ENCODE results near the gene TMEM86A. TPM values are rescaled to one million over a fixed set of nuclear protein-coding genes. Genes with fewer than 3 reads are reported as not detected.

TMEM86A gene
- total and polyA plus RNA-seq, 2 of the 13 experiments (the other 11 are each of a cell fraction or from before 2014, with no cell fraction given): 0.03 to 0.07 TPM

DNA sequence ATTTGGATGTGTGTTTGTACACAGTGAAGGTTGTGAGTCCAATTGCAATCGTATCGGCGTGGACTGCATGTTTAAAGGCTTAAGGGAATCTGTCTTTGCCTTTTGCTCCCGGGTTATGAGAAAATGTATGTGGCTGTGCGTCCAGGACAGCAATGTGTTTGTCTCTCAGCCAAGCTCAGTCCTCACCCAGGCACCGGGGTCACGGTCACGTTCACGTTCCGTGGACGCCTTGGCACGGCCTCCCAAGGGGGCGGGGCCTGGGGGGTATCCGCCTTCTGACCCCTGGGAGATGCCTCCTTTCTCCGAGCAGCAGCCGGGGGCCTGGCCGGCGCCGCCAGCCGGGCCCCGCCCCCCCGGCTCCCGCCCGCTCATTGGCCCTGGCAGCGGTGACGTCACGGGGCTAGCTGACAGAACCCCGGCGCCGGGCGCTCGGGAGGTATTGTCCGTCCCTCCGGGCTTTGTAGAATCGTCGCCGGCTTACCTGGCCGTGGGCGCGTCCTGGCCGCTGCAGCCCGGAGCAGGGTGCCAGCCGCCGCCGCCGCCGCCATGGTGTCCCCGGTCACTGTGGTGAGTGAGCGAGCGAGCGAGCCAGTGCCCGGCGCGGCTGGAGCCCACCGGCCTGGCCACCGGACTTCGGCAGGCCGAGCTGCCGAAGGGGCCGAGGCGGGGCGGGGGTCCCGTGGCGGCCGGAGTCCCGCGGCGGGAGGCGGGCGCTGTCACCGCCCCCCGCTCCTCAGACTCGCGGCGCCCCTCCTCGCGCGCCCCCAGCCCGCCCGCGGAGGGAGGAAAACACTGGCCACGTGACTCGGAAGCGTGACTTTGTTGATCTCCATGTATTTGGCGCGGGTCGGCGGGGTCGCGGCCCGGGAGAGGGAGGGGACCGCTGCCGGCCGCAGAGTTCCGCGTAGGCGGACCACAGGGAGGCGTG is at the start of gene TMEM86A (continued):
- TF ChIP-seq, protein P1, sequence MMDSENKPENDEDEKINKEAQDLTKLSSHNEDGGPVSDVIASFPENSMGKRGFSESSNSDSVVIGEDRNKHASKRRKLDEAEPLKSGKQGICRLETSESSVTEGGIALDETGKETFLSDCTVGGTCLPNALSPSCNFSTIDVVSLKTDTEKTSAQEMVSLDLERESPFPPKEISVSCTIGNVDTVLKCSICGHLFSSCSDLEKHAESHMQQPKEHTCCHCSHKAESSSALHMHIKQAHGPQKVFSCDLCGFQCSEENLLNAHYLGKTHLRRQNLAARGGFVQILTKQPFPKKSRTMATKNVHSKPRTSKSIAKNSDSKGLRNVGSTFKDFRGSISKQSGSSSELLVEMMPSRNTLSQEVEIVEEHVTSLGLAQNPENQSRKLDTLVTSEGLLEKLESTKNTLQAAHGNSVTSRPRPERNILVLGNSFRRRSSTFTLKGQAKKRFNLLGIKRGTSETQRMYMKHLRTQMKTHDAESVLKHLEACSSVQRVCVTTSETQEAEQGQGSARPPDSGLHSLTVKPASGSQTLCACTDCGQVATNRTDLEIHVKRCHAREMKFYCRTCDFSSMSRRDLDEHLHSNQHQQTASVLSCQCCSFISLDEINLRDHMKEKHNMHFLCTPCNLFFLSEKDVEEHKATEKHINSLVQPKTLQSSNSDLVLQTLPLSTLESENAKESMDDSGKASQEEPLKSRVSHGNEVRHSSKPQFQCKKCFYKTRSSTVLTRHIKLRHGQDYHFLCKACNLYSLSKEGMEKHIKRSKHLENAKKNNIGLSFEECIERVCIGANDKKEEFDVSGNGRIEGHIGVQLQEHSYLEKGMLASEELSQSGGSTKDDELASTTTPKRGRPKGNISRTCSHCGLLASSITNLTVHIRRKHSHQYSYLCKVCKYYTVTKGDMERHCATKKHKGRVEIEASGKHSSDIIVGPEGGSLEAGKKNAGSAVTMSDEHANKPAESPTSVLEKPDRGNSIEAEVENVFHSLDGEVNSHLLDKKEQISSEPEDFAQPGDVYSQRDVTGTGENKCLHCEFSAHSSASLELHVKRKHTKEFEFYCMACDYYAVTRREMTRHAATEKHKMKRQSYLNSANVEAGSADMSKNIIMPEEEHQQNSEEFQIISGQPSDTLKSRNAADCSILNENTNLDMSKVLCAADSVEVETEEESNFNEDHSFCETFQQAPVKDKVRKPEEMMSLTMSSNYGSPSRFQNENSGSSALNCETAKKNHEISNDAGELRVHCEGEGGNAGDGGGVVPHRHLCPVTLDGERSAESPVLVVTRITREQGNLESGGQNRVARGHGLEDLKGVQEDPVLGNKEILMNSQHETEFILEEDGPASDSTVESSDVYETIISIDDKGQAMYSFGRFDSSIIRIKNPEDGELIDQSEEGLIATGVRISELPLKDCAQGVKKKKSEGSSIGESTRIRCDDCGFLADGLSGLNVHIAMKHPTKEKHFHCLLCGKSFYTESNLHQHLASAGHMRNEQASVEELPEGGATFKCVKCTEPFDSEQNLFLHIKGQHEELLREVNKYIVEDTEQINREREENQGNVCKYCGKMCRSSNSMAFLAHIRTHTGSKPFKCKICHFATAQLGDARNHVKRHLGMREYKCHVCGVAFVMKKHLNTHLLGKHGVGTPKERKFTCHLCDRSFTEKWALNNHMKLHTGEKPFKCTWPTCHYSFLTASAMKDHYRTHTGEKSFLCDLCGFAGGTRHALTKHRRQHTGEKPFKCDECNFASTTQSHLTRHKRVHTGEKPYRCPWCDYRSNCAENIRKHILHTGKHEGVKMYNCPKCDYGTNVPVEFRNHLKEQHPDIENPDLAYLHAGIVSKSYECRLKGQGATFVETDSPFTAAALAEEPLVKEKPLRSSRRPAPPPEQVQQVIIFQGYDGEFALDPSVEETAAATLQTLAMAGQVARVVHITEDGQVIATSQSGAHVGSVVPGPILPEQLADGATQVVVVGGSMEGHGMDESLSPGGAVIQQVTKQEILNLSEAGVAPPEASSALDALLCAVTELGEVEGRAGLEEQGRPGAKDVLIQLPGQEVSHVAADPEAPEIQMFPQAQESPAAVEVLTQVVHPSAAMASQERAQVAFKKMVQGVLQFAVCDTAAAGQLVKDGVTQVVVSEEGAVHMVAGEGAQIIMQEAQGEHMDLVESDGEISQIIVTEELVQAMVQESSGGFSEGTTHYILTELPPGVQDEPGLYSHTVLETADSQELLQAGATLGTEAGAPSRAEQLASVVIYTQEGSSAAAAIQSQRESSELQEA (CRISPR knock-in tag; IDR thresholded peaks at IDR 0.05; ENCODE audit: not compliant biosample characterization): no peak
- TF ChIP-seq, protein P2, sequence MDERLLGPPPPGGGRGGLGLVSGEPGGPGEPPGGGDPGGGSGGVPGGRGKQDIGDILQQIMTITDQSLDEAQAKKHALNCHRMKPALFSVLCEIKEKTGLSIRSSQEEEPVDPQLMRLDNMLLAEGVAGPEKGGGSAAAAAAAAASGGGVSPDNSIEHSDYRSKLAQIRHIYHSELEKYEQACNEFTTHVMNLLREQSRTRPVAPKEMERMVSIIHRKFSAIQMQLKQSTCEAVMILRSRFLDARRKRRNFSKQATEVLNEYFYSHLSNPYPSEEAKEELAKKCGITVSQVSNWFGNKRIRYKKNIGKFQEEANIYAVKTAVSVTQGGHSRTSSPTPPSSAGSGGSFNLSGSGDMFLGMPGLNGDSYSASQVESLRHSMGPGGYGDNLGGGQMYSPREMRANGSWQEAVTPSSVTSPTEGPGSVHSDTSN (CRISPR knock-in tag; IDR thresholded peaks at IDR 0.05): no peak
- TF ChIP-seq ZNF331 (CRISPR knock-in tag; IDR thresholded peaks at IDR 0.05): no peak
- TF ChIP-seq SOX6 (IDR thresholded peaks at IDR 0.05): no peak
- peak; percentile 39; the same call in 1 of the 2 replicates for TF ChIP-seq SOX6 (CRISPR knock-in tag; IDR thresholded peaks at IDR 0.05)
- TF ChIP-seq ERF (CRISPR knock-in tag; IDR thresholded peaks at IDR 0.05): 0 out of 2 replicates have a peak, but pooled peaks have one; percentile 25
- no peak for TF ChIP-seq ZNF713 (CRISPR knock-in tag; IDR thresholded peaks at IDR 0.05)
- TF ChIP-seq RFXANK (CRISPR knock-in tag; IDR thresholded peaks at IDR 0.05): no peak
- no peak for TF ChIP-seq ZNF333 (CRISPR knock-in tag; IDR thresholded peaks at IDR 0.05; ENCODE audit: borderline replicate concordance)
- TF ChIP-seq, protein P3, sequence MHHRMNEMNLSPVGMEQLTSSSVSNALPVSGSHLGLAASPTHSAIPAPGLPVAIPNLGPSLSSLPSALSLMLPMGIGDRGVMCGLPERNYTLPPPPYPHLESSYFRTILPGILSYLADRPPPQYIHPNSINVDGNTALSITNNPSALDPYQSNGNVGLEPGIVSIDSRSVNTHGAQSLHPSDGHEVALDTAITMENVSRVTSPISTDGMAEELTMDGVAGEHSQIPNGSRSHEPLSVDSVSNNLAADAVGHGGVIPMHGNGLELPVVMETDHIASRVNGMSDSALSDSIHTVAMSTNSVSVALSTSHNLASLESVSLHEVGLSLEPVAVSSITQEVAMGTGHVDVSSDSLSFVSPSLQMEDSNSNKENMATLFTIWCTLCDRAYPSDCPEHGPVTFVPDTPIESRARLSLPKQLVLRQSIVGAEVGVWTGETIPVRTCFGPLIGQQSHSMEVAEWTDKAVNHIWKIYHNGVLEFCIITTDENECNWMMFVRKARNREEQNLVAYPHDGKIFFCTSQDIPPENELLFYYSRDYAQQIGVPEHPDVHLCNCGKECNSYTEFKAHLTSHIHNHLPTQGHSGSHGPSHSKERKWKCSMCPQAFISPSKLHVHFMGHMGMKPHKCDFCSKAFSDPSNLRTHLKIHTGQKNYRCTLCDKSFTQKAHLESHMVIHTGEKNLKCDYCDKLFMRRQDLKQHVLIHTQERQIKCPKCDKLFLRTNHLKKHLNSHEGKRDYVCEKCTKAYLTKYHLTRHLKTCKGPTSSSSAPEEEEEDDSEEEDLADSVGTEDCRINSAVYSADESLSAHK (CRISPR knock-in tag; IDR thresholded peaks at IDR 0.05; ENCODE audit: borderline replicate concordance): no peak
- no peak for TF ChIP-seq ZNF747 (CRISPR knock-in tag; IDR thresholded peaks at IDR 0.05; ENCODE audit: borderline replicate concordance)
- TF ChIP-seq MEF2D (CRISPR knock-in tag; IDR thresholded peaks at IDR 0.05): no peak
- TF ChIP-seq MAZ (IDR thresholded peaks at IDR 0.05; ENCODE audit: borderline replicate concordance, low read depth, low read length): no peak; the same call in 1 of the 2 replicates
- TF ChIP-seq MAZ (CRISPR knock-in tag; IDR thresholded peaks at IDR 0.05; ENCODE audit: low read depth): no peak
- no peak for TF ChIP-seq KLF11 (CRISPR knock-in tag; IDR thresholded peaks at IDR 0.05)
- peak; percentile 36; the same call in 1 of the 2 replicates for TF ChIP-seq FOSL2 (CRISPR knock-in tag; IDR thresholded peaks at IDR 0.05)
- no peak for TF ChIP-seq HMG20B (CRISPR knock-in tag; conservative IDR thresholded peaks at IDR 0.05)
- 0 out of 2 replicates have a peak, but pooled peaks have one; percentile 11 for TF ChIP-seq KDM3A (CRISPR knock-in tag; IDR thresholded peaks at IDR 0.05; ENCODE audit: low read depth)
- TF ChIP-seq KAT8 (CRISPR knock-in tag; IDR thresholded peaks at IDR 0.05): no peak
